Measurements from ENCODE around the gene BOD1.

The BOD1 gene

GRCh38 chr5:173616577-173617118, at the start of gene BOD1:
BOD1 (minus strand) TSS chr5:173616650; CDS start chr5:173616436, 214 bp downstream.
- DNase-seq (ENCODE audit: low spot score), result peak; percentile 92

GRCh38 chr5:173665326-173665725, 48.9 kb upstream of the BOD1 start:
- DNase-seq (ENCODE audit: low spot score), result no peak

- DNase-seq (ENCODE audit: low spot score), result peak; percentile 37
Measured at GRCh38 chr5:173664154-173664526, 47.7 kb upstream of the BOD1 start.

- DNase-seq (ENCODE audit: low spot score), result no peak
Measured at GRCh38 chr5:173663352-173664153, 47.1 kb upstream of the BOD1 start.

GRCh38 chr5:173662581-173663351, 46.3 kb upstream of the BOD1 start:
- DNase-seq (ENCODE audit: low spot score), result no peak

- no peak for DNase-seq (ENCODE audit: low spot score)
Measured at GRCh38 chr5:173660481-173661280, 44.2 kb upstream of the BOD1 start.

- DNase-seq (ENCODE audit: low spot score), result no peak
Measured at GRCh38 chr5:173659423-173659822, 43.0 kb upstream of the BOD1 start.

- no peak for DNase-seq (ENCODE audit: low spot score)
Measured at GRCh38 chr5:173657741-173658356, 41.4 kb upstream of the BOD1 start.

- no peak for DNase-seq (ENCODE audit: low spot score)
Measured at GRCh38 chr5:173655196-173655797, 38.8 kb upstream of the BOD1 start.

GRCh38 chr5:173653822-173654523, 37.5 kb upstream of the BOD1 start:
- no peak for DNase-seq (ENCODE audit: low spot score)

- DNase-seq (ENCODE audit: low spot score), result no peak
Measured at GRCh38 chr5:173648308-173648866, 31.9 kb upstream of the BOD1 start.

- DNase-seq (ENCODE audit: low spot score), result no peak
Measured at GRCh38 chr5:173646692-173647091, 30.2 kb upstream of the BOD1 start.

GRCh38 chr5:173645890-173646574, 29.6 kb upstream of the BOD1 start:
- DNase-seq (ENCODE audit: low spot score), result no peak

GRCh38 chr5:173645437-173645807, 29.0 kb upstream of the BOD1 start:
- DNase-seq (ENCODE audit: low spot score), result peak; percentile 30

GRCh38 chr5:173644673-173645436, 28.4 kb upstream of the BOD1 start:
- DNase-seq (ENCODE audit: low spot score), result no peak

- DNase-seq (ENCODE audit: low spot score), result peak; percentile 79
Measured at GRCh38 chr5:173643964-173644363, 27.5 kb upstream of the BOD1 start.

GRCh38 chr5:173642895-173643481, 26.5 kb upstream of the BOD1 start:
- DNase-seq (ENCODE audit: low spot score), result no peak

GRCh38 chr5:173642191-173642816, 25.9 kb upstream of the BOD1 start:
- no peak for DNase-seq (ENCODE audit: low spot score)
